GM18505 (cell line): ENCODE data around the gene PRKD1.

Experiments used
- ATAC-seq: cut with Tn5 transposase; IDR thresholded peaks from one replicate; pipeline ENCODE4 v1.9.1; 2021; ENCODE audit not compliant: unreplicated experiment
- POLR2A ChIP-seq: IDR thresholded peaks from 4 replicates; pipeline ENCODE4 v1.6.1; 2011; ENCODE audit warnings: borderline replicate concordance; ENCODE audit not compliant: insufficient read depth, insufficient read length; ENCODE audit errors: extremely low read depth

PRKD1 gene

GRCh38 chr14:29810064-29810463 is 117.6 kb downstream of the PRKD1 start:
- no peak for ATAC-seq
- TF ChIP-seq POLR2A, result no peak

GRCh38 chr14:29806124-29806517 is 121.5 kb downstream of the PRKD1 start:
- ATAC-seq, result no peak
- TF ChIP-seq POLR2A, result no peak

- ATAC-seq, result no peak
- TF ChIP-seq POLR2A, result no peak
These were observed 122.1 kb downstream of the PRKD1 start for GRCh38 chr14:29805415-29806123.

DNA sequence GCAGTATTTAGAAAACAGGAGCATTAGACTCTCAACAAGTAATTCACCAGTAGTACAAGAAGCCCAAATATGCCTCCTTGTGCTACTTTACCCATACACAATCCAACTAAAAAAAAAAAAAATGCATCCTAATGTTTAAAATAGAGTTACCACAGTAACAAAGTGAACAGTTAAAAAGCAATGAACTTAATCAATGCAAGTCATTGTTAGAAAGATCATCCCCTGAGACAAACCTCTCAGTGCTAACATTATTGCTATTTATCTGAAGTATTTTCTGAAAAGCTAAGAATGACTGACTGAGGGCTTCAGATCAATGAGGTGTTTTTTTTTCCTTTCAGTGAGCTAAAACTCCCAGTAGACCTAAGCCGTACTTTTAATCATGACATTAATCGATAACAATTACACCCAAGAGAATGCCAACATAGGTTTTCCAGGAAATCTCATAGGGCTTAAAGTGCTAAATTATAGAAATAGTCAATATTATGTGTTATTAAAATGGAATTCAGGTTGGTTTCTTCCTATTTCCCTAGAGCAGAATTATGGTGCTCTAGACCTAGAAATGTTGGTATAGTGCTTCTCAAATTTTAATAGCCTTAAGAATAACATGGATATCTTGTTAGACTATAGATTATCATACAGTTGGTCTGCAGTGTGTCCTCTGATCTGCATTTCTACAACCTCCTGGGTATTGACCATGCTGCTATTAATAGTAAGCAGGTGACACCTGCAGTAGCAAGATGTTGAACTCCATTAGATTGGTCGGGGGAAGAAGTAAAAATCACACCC is 123.0 kb downstream of the PRKD1 start:
- no peak for ATAC-seq
- TF ChIP-seq POLR2A, result no peak

DNA sequence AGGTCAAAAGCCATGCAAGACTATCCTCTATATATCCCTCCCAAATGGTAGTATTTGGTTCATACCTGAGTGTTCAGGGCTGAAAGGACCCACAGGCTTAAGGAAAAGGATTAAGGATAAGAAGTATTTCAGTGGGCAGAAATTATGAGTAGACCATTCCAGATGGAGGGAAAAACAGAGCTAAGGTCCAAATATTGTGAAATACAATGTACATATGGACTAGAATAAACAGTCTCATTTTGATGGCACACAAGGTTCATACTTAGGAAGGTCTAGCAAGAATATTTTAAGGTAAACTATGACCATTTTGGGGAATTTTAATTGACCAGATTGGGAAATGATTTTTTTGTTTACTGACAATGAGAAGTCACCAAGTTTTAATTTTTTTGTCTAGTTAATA is 124.6 kb downstream of the PRKD1 start:
- TF ChIP-seq POLR2A, result no peak
- ATAC-seq, result no peak

GRCh38 chr14:29802211-29802610 is 125.4 kb downstream of the PRKD1 start:
- ATAC-seq, result no peak
- no peak for TF ChIP-seq POLR2A

GRCh38 chr14:29800961-29801360 is 126.7 kb downstream of the PRKD1 start:
- no peak for ATAC-seq
- TF ChIP-seq POLR2A, result no peak

- ATAC-seq, result no peak
- TF ChIP-seq POLR2A, result no peak
These were observed 128.1 kb downstream of the PRKD1 start for GRCh38 chr14:29799464-29800095.

DNA sequence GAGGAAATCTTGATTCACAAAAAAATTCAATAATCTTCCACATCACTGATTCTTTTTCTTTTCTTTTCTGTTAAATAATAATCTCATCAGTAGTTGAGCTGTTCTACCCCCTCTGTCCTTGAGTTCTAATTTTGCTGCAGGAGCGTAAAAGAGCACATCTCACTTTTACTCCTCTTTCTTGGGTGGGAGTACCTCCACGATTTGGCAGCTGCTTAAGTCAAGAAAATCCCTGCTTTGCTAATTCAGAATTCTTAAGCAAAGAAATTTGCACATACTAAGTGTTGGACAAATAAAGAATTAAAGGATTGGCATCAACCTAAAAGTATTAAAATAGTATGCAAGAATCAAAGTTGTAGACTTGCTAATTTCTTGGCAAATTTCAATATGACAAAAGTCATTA is 128.8 kb downstream of the PRKD1 start:
- TF ChIP-seq POLR2A, result no peak
- no peak for ATAC-seq

DNA sequence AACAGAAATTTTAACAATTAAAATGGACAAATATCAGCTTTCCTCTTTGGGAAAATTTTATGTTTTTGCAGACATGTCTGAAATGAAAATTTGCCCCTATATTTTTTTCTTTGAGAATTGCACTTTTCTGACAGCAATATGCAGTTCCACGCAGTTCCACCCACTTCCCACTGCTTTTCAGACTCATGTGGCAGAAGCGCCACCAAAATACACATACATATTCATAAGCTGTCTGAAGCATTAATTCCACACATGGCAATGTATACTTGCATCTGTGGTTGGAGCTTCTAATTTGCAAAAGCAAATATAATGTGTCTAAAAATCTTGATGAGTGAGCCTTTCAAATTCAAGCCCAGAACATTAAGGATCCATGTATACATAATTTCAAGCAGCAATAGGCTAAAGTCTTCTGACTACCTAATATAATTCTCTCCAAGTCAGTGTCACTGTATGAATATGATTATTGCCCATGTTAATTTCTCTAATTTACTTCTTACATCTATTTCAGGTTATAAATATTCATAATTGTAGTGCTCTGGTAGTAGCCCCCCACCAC is 129.5 kb downstream of the PRKD1 start:
- no peak for TF ChIP-seq POLR2A
- ATAC-seq, result no peak

DNA sequence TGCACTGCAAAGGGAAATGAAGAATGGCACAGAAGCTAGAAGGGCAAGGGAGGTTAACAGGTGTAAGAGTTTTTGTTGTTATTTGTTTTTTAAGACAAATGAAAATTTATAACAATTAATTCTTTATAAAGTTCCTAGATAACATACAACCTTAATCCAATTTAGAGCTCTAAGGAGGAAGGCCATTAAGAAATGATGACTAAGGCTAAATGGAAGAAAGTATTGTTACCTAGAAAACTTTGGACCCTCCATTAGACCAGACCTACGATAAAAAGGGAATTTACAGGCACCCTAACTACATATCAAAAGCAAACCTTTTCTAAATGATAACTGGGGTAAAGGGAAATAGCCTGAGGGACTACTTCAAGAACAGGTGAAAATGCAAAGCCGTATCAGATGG is 130.8 kb downstream of the PRKD1 start:
- ATAC-seq, result no peak
- no peak for TF ChIP-seq POLR2A

DNA sequence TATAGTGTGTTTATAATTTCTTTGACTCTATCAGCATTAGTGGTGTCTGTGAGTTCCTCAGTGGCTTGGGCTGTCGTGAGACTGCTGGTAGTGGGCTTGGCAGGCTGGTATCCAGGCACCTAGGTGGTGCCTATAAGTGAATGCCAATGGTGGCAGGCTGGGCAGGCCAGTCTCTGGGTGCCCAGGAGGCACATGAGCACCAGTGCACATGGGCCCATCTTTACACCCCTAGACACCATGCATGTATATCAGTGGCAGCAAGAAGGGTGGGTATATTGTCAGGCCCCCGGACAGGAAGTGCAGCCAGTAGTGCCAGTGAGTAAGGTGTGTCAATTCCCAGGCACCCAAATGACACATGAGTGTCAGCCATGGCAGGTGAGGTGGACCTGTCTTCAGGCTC is 138.2 kb downstream of the PRKD1 start:
- ATAC-seq, result no peak
- no peak for TF ChIP-seq POLR2A

- ATAC-seq, result no peak
- no peak for TF ChIP-seq POLR2A
These were observed 139.6 kb downstream of the PRKD1 start for GRCh38 chr14:29788093-29788492.
